ENCODE measurements around the gene RPRD1B.
A peak's percentile ranks its signal among the peaks of the same experiment; 100 is the strongest.

The RPRD1B gene

DNA sequence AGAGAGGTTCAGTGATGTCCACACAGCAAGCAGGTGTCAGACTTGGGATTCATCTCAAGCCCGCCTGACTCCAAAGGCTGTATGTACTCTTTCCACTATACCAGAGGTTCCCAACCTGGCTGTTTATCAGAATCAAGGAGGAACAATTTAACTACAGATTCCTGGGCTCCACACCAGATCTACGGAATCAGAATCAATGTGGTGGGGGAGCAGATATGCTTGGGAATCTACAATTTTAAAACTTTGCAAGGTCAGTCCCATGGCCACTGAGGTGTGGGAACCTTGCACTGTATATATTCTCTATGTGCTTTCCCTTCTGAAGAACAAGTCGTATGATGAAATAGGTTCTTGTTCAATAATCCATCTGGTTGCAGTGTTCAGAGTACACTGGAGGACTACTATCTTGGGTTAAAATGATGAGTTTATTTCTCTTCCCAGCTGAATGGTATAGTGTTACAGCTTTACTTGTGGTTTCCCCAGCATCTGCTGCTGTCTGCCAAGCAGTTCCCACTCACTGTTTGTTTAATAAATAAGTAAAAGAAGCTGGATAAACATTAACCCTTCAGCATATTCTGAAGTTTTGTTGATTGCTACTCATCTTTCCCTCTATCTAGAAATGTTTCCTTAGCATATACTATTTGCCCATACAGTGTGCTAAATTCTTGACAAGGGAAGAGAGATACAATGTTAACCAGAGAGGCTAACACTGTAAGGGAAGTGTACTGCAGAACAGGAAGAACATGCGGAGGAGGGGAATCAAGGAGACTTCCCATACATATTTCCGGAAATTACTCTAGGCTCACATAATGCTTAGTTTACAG lies 10.2 kb upstream of the RPRD1B start:
- peaks cover 2% of the 10 kb centered on the region for H3K36me3 ChIP-seq (ENCODE audit: control insufficient read depth, insufficient read depth, low read length)
- TF ChIP-seq, protein P1, sequence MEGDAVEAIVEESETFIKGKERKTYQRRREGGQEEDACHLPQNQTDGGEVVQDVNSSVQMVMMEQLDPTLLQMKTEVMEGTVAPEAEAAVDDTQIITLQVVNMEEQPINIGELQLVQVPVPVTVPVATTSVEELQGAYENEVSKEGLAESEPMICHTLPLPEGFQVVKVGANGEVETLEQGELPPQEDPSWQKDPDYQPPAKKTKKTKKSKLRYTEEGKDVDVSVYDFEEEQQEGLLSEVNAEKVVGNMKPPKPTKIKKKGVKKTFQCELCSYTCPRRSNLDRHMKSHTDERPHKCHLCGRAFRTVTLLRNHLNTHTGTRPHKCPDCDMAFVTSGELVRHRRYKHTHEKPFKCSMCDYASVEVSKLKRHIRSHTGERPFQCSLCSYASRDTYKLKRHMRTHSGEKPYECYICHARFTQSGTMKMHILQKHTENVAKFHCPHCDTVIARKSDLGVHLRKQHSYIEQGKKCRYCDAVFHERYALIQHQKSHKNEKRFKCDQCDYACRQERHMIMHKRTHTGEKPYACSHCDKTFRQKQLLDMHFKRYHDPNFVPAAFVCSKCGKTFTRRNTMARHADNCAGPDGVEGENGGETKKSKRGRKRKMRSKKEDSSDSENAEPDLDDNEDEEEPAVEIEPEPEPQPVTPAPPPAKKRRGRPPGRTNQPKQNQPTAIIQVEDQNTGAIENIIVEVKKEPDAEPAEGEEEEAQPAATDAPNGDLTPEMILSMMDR (IDR thresholded peaks at IDR 0.05; ENCODE audit: insufficient read depth, low read length, poor library complexity, severe bottlenecking), result no peak
- DNase-seq (ENCODE audit: extremely low read depth, insufficient read length), result no peak
- no peaks in the 10 kb centered on the region for H3K27me3 ChIP-seq (replicated peaks; ENCODE audit: control insufficient read depth, insufficient read depth, low read length)
- no peak overlapping the region for H3K4me3 ChIP-seq (replicated peaks; ENCODE audit: low read depth, low read length)

DNA sequence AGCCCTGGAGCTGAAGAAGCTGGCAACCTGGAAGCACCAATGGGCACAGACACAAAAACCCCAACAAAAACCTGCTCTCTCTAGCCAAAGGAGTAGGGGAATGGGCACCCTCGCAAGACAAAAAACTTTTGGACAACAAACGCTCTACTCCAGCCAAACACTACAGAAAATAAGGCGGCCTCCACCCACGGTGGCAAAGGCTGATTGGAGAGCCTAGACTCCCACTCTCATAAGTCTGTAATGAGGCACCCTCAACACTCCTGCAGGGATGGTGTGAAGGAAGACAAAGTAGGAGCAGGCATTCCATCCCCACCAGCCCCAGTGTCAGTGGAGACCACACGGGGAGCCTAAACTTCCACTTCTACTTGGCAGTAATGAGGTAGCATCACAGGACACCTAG lies 9.1 kb upstream of the RPRD1B start:
- no peaks in the 10 kb centered on the region; the same call in 1 of the 2 replicates for H3K36me3 ChIP-seq (ENCODE audit: control insufficient read depth, insufficient read depth, low read length)
- TF ChIP-seq, protein P1 (IDR thresholded peaks at IDR 0.05; ENCODE audit: insufficient read depth, low read length, poor library complexity, severe bottlenecking), result no peak

GRCh38 chr20:38029453-38029852 lies 4.1 kb upstream of the RPRD1B start:
- TF ChIP-seq, protein P1 (IDR thresholded peaks at IDR 0.05; ENCODE audit: insufficient read depth, low read length, poor library complexity, severe bottlenecking), result no peak
- Histone ChIP-seq H3K4me3 (replicated peaks; ENCODE audit: low read depth, low read length) (no peak overlapping the region), H3K27me3 (replicated peaks; ENCODE audit: control insufficient read depth, insufficient read depth, low read length) (no peaks in the 10 kb centered on the region), H3K36me3 (ENCODE audit: control insufficient read depth, insufficient read depth, low read length) (no peaks in the 10 kb centered on the region; the same call in 1 of the 2 replicates)
- DNase-seq (ENCODE audit: extremely low read depth, insufficient read length), result no peak

More for the DNA sequence above, 9.1 kb upstream of the RPRD1B start:
- no peak for DNase-seq (ENCODE audit: extremely low read depth, insufficient read length)
- H3K4me3 ChIP-seq (replicated peaks; ENCODE audit: low read depth, low read length), result no peak overlapping the region
- no peaks in the 10 kb centered on the region for H3K27me3 ChIP-seq (replicated peaks; ENCODE audit: control insufficient read depth, insufficient read depth, low read length)

- Histone ChIP-seq H3K36me3 (ENCODE audit: control insufficient read depth, insufficient read depth, low read length) (peaks cover 4% of the 10 kb centered on the region), H3K4me3 (replicated peaks; ENCODE audit: low read depth, low read length) (peak overlapping the region; percentile 97), H3K27me3 (replicated peaks; ENCODE audit: control insufficient read depth, insufficient read depth, low read length) (no peaks in the 10 kb centered on the region)
- DNase-seq (ENCODE audit: extremely low read depth, insufficient read length), result no peak
- TF ChIP-seq, protein P1 (IDR thresholded peaks at IDR 0.05; ENCODE audit: insufficient read depth, low read length, poor library complexity, severe bottlenecking), result no peak
These were observed 1.6 kb upstream of the RPRD1B start for GRCh38 chr20:38031957-38032356.

GRCh38 chr20:38032585-38033329 lies 789 bp upstream of the RPRD1B start:
- Histone ChIP-seq H3K27me3 (replicated peaks; ENCODE audit: control insufficient read depth, insufficient read depth, low read length) (no peaks in the 10 kb centered on the region), H3K4me3 (replicated peaks; ENCODE audit: low read depth, low read length) (peak overlapping the region; percentile 97), H3K36me3 (ENCODE audit: control insufficient read depth, insufficient read depth, low read length) (peaks cover 4% of the 10 kb centered on the region)
- DNase-seq (ENCODE audit: extremely low read depth, insufficient read length), result peak; percentile 6
- TF ChIP-seq, protein P1 (IDR thresholded peaks at IDR 0.05; ENCODE audit: insufficient read depth, low read length, poor library complexity, severe bottlenecking), result no peak

All from GM06990 (cell line).